ENCODE results near the gene IL1RAP.

IL1RAP gene

DNA sequence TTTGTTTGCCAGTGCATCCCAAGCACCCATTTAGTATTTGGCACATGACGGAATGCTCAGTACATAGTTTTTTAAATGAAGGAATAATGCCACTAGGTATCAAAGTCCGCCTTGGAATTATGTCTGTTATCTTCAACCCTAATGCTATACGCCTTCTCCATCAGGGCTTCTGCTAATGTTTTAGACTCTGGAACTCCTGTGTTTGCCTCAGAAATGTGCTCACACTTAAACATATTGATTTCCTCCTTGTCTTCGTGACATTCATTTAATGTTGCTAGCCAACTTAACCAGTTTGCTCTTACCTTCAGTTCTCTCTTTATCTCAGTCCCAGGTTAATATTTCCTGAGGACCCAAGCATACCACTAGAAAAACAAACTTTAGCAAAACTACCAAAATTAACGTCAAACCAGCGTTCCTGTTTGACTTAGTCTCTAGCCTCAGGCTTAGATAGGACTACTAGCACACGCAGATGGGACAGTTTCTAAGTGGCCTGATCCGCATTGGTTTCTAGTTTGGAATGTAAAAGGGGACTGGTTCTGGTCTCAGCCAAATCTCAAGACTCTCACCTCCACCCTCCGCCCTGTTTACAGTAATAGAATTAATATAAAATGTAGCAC, 81.4 kb downstream of the IL1RAP start:
- H3K4me3 ChIP-seq (ENCODE audit: low read depth, low read length): no peak overlapping the region
- DNase-seq (ENCODE audit: low read depth): no peak
- no peak for TF ChIP-seq CTCF (IDR thresholded peaks at IDR 0.05; ENCODE audit: low read depth, low read length, missing control alignments)

DNA sequence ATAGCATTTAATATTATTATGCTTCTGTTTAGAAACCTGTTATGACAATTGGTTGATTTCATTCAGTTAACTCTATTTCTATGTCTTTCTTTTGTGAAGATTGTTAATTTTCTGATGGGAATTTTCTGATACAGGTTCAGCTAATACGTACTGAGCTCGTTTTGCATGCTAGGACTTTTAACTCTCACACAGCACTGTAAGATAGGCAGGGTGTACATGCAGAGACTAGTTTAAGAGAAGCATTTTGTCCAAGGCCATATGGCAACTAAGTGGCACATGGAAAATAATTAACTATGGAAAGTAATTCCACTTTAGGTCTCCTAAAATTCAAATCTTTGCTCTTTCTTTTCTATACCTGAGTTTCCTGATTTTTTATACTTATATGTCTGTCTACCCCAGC, 81.9 kb downstream of the IL1RAP start:
- no peak overlapping the region for H3K4me3 ChIP-seq (ENCODE audit: low read depth, low read length)
- DNase-seq (ENCODE audit: low read depth): no peak
- no peak for TF ChIP-seq CTCF (IDR thresholded peaks at IDR 0.05; ENCODE audit: low read depth, low read length, missing control alignments)

- H3K4me3 ChIP-seq (ENCODE audit: low read depth, low read length): no peak overlapping the region
- no peak for TF ChIP-seq CTCF (IDR thresholded peaks at IDR 0.05; ENCODE audit: low read depth, low read length, missing control alignments)
- DNase-seq (ENCODE audit: low read depth): no peak
Measured at GRCh38 chr3:190596349-190597285, 82.7 kb downstream of the IL1RAP start.

DNA sequence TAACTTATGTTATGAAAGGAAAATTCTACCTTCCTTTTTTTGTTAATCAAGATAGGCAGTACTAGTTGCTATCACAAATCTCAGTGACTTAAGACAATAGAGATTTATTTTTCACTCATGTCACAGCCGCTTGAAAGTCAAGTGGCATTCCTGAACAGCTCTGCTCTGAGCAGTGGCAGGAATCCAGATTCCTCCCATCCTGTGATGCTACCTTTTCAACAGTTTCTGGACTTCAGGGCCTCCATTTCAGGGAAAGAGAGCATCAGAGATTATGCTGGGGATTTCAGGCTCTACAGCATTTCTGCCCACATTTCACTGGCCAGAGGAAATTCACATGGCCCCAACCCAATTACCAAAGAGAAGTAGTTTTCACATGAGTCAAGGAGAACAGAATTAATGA, 83.4 kb downstream of the IL1RAP start:
- H3K4me3 ChIP-seq (ENCODE audit: low read depth, low read length): no peak overlapping the region
- TF ChIP-seq CTCF (IDR thresholded peaks at IDR 0.05; ENCODE audit: low read depth, low read length, missing control alignments): no peak
- DNase-seq (ENCODE audit: low read depth): no peak

DNA sequence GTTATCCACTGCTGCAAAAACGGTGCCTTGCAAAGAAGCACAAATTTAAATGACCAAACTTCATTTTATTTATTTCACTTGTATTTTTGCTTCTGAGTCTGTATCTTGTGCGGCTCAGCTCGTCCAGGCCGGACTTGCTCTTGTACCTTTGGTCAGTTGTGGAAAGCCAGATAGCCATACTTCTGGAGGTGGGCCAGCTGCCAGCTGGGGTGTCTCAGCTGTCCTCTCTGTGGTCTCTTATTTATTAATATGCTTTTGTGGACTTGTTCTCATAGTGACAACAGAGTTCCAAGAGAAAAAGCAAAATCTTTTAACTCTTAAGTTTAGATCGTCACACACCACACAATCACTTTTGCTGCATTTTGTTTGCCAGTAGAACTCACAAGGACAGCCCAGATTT, 87.7 kb downstream of the IL1RAP start:
- H3K4me3 ChIP-seq (ENCODE audit: low read depth, low read length): no peak overlapping the region
- no peak for TF ChIP-seq CTCF (IDR thresholded peaks at IDR 0.05; ENCODE audit: low read depth, low read length, missing control alignments)
- no peak for DNase-seq (ENCODE audit: low read depth)

- no peak overlapping the region for H3K4me3 ChIP-seq (ENCODE audit: low read depth, low read length)
- no peak for TF ChIP-seq CTCF (IDR thresholded peaks at IDR 0.05; ENCODE audit: low read depth, low read length, missing control alignments)
- no peak for DNase-seq (ENCODE audit: low read depth)
Measured at GRCh38 chr3:190605385-190605784, 91.5 kb downstream of the IL1RAP start.

Data from GM12864 (cell line).